Endodermal cell (in vitro differentiated cells): ENCODE measurements around the gene STAP1. TPM values are rescaled to one million over a fixed set of nuclear protein-coding genes. Genes with fewer than 3 reads are reported as not detected.

Experiments
- DNase-seq: peaks from one replicate; pipeline ENCODE4 v3.0.0-alpha.2; 2017
- H3K27ac ChIP-seq: 2 replicates; pipeline ENCODE4 v1.5.1; 2013; ENCODE audit warnings: mild to moderate bottlenecking, low read depth, low read length, moderate library complexity
- H3K27me3 ChIP-seq: 2 replicates; pipeline ENCODE4 v1.6.1; 2013; ENCODE audit warnings: mild to moderate bottlenecking, low read length, moderate library complexity; ENCODE audit not compliant: insufficient read depth, control insufficient read depth, poor library complexity, severe bottlenecking
- H3K36me3 ChIP-seq: 2 replicates; pipeline ENCODE4 v1.7.0; 2013; ENCODE audit warnings: mild to moderate bottlenecking, low read length, moderate library complexity; ENCODE audit not compliant: control insufficient read depth, insufficient read depth
- H3K4me1 ChIP-seq: one replicate; pipeline ENCODE4 v1.7.0; 2013; ENCODE audit warnings: low read length; ENCODE audit not compliant: control insufficient read depth, insufficient read depth
- H3K4me3 ChIP-seq: 2 replicates; pipeline ENCODE4 v1.5.1; 2013; ENCODE audit warnings: mild to moderate bottlenecking, low read length, moderate library complexity
- H3K9ac ChIP-seq: 2 replicates; pipeline ENCODE4 v1.6.1; 2013; ENCODE audit warnings: mild to moderate bottlenecking, low read length, moderate library complexity; ENCODE audit not compliant: poor library complexity, severe bottlenecking; ENCODE audit errors: extremely low read depth
- H3K9me3 ChIP-seq: 2 replicates; pipeline ENCODE4 v1.6.1; 2013; ENCODE audit warnings: mild to moderate bottlenecking, low read length, moderate library complexity; ENCODE audit not compliant: control insufficient read depth
- H3K27ac Mint-ChIP-seq: 2 replicates; pipeline ENCODE4 v1.8.0; 2020; ENCODE audit warnings: mixed read lengths
- H3K27me3 Mint-ChIP-seq: 2 replicates; pipeline ENCODE4 v1.8.0; 2021; ENCODE audit warnings: mild to moderate bottlenecking, mixed read lengths; ENCODE audit not compliant: insufficient read depth
- H3K36me3 Mint-ChIP-seq: 2 replicates; pipeline ENCODE4 v1.8.0; 2020; ENCODE audit warnings: low read depth, mixed read lengths
- H3K4me1 Mint-ChIP-seq: 2 replicates; pipeline ENCODE4 v1.8.0; 2020; ENCODE audit warnings: mixed read lengths
- H3K4me3 Mint-ChIP-seq: 2 replicates; pipeline ENCODE4 v1.8.0; 2020; ENCODE audit warnings: mild to moderate bottlenecking, moderate library complexity, mixed read lengths
- H3K9me3 Mint-ChIP-seq: 2 replicates; pipeline ENCODE4 v1.8.0; 2020; ENCODE audit warnings: mild to moderate bottlenecking, mixed read lengths
- CTCF ChIP-seq: fragments of 200-600 bp; sonication (generic); conservative IDR thresholded peaks from 2 replicates; pipeline ENCODE4 v1.5.0; 2021; ENCODE audit warnings: antibody characterized with exemption, mild to moderate bottlenecking
- WGBS, 2 experiments: methylation state at CpG; one replicate each; pipeline versions ENCODE4 v1.1.5 to v1.1.7; 2013; ENCODE audit warnings: missing lambda C conversion rate in 2 of 2, mixed read lengths in 1 of 2; ENCODE audit not compliant: insufficient coverage in 1 of 2, insufficient read length in 1 of 2; 5-methylcytosine and 5-hydroxymethylcytosine counted together
- total RNA-seq, 2 donors: library from RNA; stranded (reverse); fragmentation: NEBNext Ultra II Directional in 1 of 2; extraction: Animal tissue kit (Norgen Biotek cat#: 25700) in 1 of 2; gene quantifications; 2 replicates in 1 of 2; 3 replicates in 1 of 2; pipeline ENCODE4 v1.2.1, GENCODE V29; 2021

The STAP1 gene
- total RNA-seq, 2 donors from 2014 or later: not detected

DNA sequence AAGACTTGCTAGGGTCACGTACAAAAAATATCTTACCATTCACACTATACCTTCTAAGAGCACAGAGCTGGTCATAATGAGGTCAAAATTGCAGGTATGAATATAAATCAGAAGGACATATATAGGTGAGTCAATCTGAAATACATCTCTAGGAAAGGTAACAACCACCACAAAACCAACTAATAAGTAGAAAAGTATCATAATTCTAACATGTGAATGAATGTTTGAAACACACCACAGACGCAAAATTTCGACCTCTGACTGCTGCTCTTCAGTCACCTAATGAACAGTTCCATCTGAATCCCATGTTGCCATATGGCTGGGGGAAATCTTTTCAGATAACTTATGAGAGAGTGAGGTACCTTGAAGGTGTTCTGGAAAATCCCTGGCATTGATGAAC lies 22.1 kb downstream of the STAP1 start:
- no peak for TF ChIP-seq CTCF
- H3K27ac Mint-ChIP-seq: no peak overlapping the region
- Histone ChIP-seq H3K9me3 (no peaks in the 10 kb centered on the region), H3K4me1 (no peaks in the 10 kb centered on the region), H3K9ac (no peak overlapping the region), H3K27ac (no peak overlapping the region), H3K36me3 (no peaks in the 10 kb centered on the region), H3K27me3 (no peaks in the 10 kb centered on the region), H3K4me3 (no peak overlapping the region)
- 81% methylated on average over 3 of the region's 3 CpGs; no CpG with 5 or more reads in 1 of the 2 experiments for WGBS, 2 experiments
- H3K4me3 Mint-ChIP-seq: no peak overlapping the region
- H3K36me3 Mint-ChIP-seq: no peaks in the 10 kb centered on the region
- no peak for DNase-seq
- no peaks in the 10 kb centered on the region for H3K4me1 Mint-ChIP-seq
- H3K9me3 Mint-ChIP-seq: no peaks in the 10 kb centered on the region
- H3K27me3 Mint-ChIP-seq: no peaks in the 10 kb centered on the region

DNA sequence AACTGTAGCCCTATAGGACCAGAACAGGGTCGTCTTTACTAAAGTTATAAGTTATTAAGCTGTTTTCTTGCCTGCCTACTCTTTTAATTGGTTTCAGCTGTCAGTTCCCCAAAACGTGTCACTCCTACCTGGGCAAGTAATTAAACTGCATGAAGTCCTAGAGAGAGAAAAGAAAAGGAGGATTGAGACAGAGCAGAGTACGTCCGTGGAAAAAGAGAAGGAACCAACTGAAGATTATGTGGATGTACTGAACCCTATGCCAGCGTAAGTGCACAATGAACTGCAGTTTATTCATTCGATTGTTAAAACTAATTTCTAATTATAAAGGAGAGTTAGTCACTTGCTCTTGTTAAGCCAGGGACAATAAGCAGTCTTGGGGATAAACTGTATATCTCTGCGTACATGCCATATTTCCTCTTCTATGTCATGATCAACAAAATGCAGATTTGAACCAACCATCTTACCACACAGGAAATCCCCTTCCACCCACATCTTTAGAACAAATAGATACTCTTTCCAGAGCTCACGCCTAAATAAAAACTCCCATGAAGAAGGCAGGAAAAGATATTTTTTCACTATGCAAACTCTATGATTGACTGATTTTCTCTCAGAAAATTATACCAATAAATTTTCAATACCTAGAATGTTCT lies 22.8 kb downstream of the STAP1 start:
- Mint-ChIP-seq H3K4me3 (no peak overlapping the region), H3K27ac (no peak overlapping the region), H3K36me3 (no peaks in the 10 kb centered on the region), H3K27me3 (no peaks in the 10 kb centered on the region), H3K4me1 (no peaks in the 10 kb centered on the region), H3K9me3 (no peaks in the 10 kb centered on the region)
- H3K36me3 ChIP-seq: no peaks in the 10 kb centered on the region
- TF ChIP-seq CTCF: no peak
- no peak overlapping the region for H3K4me3 ChIP-seq
- H3K9me3 ChIP-seq: no peaks in the 10 kb centered on the region
- no peaks in the 10 kb centered on the region for H3K27me3 ChIP-seq
- no peaks in the 10 kb centered on the region for H3K4me1 ChIP-seq
- H3K9ac ChIP-seq: no peak overlapping the region
- no peak for DNase-seq
- 79 to 85% methylated on average over 8 of the region's 8 CpGs for WGBS, 2 experiments
- no peak overlapping the region for H3K27ac ChIP-seq

- no peak for TF ChIP-seq CTCF
- Mint-ChIP-seq H3K36me3 (no peaks in the 10 kb centered on the region), H3K27me3 (no peaks in the 10 kb centered on the region), H3K4me1 (no peaks in the 10 kb centered on the region), H3K9me3 (no peaks in the 10 kb centered on the region), H3K4me3 (no peak overlapping the region), H3K27ac (no peak overlapping the region)
- Histone ChIP-seq H3K27ac (no peak overlapping the region), H3K36me3 (no peaks in the 10 kb centered on the region), H3K4me3 (no peak overlapping the region), H3K27me3 (no peaks in the 10 kb centered on the region), H3K9me3 (no peaks in the 10 kb centered on the region), H3K4me1 (no peaks in the 10 kb centered on the region), H3K9ac (no peak overlapping the region)
- 79% methylated on average over 1 of the region's 2 CpGs; no CpG with 5 or more reads in 1 of the 2 experiments for WGBS, 2 experiments
- DNase-seq: no peak
Observed at GRCh38 chr4:67581913-67582312, 23.4 kb downstream of the STAP1 start.
